Lower leg skin (tissue), 3 donors: ENCODE data around the gene CDH18.

Source experiments
- POLR2A ChIP-seq, 2 donors: fragments of 450-650 bp; IDR thresholded peaks; one replicate each; pipeline ENCODE4 v1.6.1; 2016 to 2017; ENCODE audit warnings: antibody characterized with exemption in 2 of 2, mild to moderate bottlenecking in 1 of 2, moderate library complexity in 1 of 2
- TF ChIP-seq, protein P1 (sequence below), 3 donors: fragments of 450-650 bp; IDR thresholded peaks; one replicate each; pipeline ENCODE4 v1.5.1; 2016; ENCODE audit warnings: antibody characterized with exemption in 3 of 3, mild to moderate bottlenecking in 3 of 3, moderate library complexity in 2 of 3

DNA sequence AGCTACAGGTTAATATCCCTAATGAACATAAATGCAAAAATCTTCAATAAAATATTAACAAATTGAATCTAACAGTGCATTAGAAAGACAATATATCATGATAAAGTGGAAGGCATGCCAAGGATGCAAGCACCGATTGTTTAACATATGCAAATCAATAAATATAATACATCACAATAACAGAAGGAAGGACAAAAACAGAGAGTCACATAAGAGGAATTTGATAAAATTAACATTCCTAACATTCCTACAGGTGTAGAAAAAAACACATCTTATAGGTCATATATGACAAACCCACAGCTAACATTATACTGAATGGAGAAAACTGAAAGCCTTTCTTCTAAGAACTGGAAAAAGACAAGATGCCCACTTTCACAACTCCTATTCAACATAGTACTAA lies 297.0 kb downstream of the CDH18 start:
- TF ChIP-seq, protein P1, sequence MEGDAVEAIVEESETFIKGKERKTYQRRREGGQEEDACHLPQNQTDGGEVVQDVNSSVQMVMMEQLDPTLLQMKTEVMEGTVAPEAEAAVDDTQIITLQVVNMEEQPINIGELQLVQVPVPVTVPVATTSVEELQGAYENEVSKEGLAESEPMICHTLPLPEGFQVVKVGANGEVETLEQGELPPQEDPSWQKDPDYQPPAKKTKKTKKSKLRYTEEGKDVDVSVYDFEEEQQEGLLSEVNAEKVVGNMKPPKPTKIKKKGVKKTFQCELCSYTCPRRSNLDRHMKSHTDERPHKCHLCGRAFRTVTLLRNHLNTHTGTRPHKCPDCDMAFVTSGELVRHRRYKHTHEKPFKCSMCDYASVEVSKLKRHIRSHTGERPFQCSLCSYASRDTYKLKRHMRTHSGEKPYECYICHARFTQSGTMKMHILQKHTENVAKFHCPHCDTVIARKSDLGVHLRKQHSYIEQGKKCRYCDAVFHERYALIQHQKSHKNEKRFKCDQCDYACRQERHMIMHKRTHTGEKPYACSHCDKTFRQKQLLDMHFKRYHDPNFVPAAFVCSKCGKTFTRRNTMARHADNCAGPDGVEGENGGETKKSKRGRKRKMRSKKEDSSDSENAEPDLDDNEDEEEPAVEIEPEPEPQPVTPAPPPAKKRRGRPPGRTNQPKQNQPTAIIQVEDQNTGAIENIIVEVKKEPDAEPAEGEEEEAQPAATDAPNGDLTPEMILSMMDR (IDR thresholded peaks at IDR 0.05): no peak
- no peak for TF ChIP-seq POLR2A (IDR thresholded peaks at IDR 0.05)
